Esophagus mucosa (tissue), 1 donor: ENCODE data around the gene GOT2. TPM values are rescaled to one million over a fixed set of nuclear protein-coding genes. Genes with fewer than 3 reads are reported as not detected.
"Not testable (repeated sequence)": the region's sequence is repeated elsewhere in the genome, so short reads cannot be mapped to it uniquely, and the experiment has no call there.

ENCODE experiments used
- ATAC-seq: fragments of 200-7000 bp; cut with Tn5 transposase; one replicate; pipeline ENCODE4 v1.9.1; 2020
- total RNA-seq: library from RNA; stranded (reverse); gene quantifications from one replicate; pipeline ENCODE4 v1.2.4, GENCODE V29; 2023
- donor health status: DM: yes; HTN: yes; CAD: no.

Gene GOT2
- total RNA-seq = 98.2 TPM

DNA sequence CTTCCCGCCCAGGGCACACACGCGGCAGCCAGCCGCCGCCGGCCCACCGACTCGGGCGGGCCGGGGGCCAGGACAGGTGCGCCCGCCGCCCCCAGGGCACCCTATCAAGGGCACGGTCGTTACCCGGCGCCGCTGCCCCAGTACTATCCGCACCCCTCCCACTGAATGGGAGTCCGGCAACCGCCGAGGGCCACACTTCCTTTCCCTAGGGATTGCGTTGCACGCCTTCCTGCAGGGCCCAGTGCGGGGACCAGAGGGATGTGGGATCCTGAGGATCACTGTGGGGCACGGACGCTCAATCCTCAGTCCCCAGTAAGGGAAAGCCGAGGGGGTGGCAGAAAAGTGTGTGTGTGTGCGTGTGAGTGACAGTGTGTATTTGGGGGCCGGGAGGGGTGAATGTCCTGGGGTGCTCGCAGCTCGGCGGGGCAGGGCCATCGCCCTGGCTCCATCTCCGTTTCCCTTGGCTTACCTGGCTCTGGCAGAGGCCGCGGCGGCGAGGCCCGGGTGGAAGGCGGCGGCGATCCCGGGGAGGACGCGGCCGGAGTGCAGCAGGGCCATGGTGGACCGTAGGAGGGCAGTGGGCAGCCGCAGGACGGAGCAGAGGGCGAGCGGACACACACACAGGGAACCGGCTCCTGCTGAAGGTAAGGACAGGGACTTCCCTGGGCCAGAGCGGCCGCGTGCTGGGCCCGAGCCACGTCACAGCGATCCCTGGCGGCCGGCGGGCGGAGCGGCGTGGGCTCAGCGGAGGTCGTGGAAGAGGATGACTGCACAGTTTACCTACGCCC lies at the start of gene GOT2:
Gene GOT2, minus strand, starts transcription at position 646 of the 788 bp plus-strand sequence. Its CDS starts 88 bp downstream, at position 558.
- ATAC-seq = peak; percentile 96

- ATAC-seq = not testable (repeated sequence)
Measured at GRCh38 chr16:58779291-58779690, 45.2 kb upstream of the GOT2 start.

DNA sequence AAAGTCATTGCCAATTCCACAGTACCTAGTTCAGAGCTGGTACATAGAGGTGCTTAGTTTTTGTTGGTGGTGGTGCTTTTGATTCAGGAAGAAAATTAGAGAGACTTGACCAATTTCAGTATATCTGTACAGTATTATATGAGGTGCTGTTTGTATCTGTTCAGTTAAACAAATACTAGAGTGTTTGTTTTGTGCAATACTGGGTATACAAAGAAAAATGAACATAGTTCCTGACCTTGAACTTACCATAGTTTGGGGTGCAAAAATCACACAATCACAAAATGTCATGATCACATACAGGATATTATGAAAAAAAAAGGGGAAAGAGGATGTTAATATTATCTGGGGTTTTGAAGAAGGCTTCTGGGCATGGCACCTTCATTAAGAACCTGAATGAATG lies 39.8 kb upstream of the GOT2 start:
- no peak for ATAC-seq

GRCh38 chr16:58768145-58768544 lies 34.0 kb upstream of the GOT2 start:
- ATAC-seq = no peak

DNA sequence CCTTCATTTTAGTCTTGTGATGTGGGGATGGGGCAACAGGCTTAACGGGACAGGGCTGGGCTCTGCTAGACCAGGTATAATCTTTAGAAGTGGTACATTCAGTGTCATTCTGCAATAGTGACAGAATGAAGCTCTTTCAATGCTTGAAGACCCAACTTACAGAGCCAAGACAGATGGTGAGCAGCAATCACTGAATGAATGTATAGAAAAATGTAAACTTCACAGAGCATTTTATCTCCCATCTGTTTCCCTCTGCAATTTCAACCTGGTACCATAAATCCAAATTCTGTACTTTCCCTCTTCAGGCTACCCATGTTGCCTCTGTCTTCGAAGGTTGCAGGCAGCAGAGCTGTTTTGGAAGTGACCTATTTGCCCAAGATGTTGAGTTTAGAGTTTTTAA lies 33.5 kb upstream of the GOT2 start:
- ATAC-seq = no peak

- no peak for ATAC-seq
Measured at GRCh38 chr16:58756650-58757332, 22.7 kb upstream of the GOT2 start.

GRCh38 chr16:58755989-58756649 lies 22.0 kb upstream of the GOT2 start:
- peak; percentile 93 for ATAC-seq

DNA sequence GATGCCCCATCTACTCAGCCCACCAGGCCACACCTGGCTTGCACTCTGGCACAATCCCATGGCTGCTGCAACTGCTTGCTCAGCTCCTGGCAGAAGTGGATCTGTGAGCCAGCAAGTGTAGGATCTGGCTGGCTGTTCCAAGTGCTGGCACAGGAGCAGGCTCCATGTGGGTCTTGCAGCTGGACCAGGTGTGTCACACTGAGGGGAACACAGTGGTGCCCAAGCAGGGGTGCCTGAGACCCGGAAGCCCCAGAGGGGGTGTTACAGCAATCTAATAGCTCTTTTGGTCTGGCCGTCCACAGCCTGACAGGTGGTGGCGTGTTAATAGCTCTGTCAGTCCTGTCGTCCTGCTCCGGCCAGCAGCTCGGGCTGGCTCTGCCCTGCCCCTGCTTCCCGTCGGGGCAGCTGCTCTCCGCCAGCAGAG lies 19.6 kb upstream of the GOT2 start:
- ATAC-seq = peak; percentile 19

- ATAC-seq = no peak
Measured at GRCh38 chr16:58744497-58744896, 10.4 kb upstream of the GOT2 start.

GRCh38 chr16:58741976-58742375 lies 7.9 kb upstream of the GOT2 start:
- no peak for ATAC-seq

DNA sequence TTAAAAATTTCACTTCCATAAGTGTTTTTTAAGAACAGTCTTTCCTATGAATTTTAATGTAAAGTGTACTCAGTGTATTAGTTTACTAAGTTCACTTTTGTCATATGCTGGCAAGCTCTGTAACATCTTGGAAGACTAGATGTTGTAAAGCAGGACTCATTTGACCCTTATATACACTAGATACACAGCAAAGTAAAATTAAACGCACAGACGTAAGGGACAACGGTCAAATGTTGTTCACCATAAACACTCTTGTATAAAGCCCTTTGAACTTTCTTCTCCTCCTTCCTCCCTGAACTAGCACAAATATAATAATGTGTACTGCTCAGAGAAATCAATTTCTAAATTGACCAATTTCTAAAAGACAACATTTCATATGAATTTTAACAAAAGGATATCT lies 7.0 kb upstream of the GOT2 start:
- no peak for ATAC-seq

DNA sequence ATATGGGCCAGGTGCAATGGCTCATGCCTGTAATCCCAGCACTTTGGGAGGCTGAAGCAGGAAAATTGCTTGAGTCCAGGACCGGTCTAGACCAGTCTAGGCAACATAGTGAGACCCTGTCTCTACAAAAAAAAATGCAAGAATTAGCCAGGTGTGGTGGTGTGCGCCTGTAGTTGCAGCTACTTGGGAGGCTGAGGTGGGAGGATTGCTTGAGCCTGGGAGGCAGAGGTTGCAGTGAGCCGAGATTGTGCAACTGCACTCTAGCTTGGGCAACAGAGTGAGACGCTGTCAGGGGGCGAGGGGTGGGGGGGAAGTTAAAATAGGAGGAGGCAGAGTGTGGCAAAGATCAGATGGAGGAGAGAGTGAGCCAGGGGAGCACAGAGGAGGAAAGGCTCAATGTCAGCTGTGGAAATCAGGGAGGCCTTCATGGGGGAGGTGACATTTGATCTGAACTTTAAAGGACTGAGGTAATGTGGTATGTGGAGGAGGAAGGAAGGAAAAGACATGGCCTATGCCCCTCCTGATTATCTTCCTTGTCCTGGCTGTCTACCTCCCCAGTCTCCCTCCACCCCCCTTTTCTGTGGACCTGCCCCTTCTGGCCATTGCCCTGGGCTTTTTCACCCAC lies 4.7 kb upstream of the GOT2 start:
- ATAC-seq = no peak

GRCh38 chr16:58736341-58736740 lies 2.2 kb upstream of the GOT2 start:
- ATAC-seq = not testable (repeated sequence)

- ATAC-seq = no peak
Measured at GRCh38 chr16:58734459-58734787, 307 bp upstream of the GOT2 start.

DNA sequence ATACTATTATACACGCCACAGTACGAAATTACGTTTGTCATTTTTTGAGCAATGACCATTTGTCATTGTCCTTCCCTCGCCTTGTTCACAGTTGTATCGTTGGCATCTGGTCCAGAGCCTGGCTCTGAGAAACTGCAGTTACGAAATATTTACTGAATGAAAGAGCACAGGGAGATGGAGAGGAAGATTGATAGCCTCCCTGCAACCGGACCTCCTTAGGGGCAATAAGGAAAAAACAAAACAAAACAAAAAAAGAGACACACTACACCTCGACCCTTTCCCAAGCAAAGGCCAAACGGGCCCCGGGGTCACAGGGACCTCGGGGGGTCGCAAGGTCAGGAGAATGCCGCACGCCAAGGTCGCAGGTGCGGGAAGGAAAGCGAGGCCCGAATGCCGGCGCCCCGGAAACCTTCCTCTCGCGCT lies 857 bp downstream of the GOT2 start:
- ATAC-seq = no peak

DNA sequence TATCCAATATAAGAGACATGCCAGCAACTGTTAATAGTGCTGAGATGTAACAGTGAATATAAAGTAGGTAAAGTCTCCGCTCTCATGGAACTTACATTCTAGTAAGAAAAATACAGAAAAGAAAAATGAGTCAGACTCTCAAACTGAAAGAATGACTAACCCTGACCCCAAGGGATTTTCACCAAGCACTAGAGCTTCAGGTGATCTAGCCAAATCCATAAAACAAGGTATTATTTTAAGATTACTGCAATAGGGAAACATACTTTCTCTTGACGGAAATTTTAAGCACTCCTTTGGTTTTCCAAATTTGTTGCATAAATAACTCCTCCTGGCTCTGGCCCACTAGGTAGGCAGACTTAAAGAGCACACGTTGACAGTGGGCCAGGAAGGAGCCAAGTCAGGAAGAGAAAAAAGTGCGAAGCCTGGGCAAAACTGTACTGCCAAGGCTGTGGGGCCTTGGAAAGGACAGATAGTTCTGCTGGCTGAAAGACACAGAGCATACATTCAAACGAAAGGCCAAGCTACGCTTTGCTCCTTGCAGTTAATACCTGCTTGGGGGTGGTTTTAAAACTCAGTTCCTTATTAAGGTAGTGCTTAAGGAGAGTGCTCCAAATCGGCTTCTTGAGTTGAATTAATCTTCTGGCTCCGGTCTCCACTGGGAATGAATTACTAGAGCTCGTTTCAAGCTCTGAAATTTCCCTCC lies 1.4 kb downstream of the GOT2 start:
- peak; percentile 8 for ATAC-seq

GRCh38 chr16:58730724-58731370 lies 3.3 kb downstream of the GOT2 start:
- ATAC-seq = no peak

GRCh38 chr16:58727796-58728568 lies 6.1 kb downstream of the GOT2 start:
- no peak for ATAC-seq

DNA sequence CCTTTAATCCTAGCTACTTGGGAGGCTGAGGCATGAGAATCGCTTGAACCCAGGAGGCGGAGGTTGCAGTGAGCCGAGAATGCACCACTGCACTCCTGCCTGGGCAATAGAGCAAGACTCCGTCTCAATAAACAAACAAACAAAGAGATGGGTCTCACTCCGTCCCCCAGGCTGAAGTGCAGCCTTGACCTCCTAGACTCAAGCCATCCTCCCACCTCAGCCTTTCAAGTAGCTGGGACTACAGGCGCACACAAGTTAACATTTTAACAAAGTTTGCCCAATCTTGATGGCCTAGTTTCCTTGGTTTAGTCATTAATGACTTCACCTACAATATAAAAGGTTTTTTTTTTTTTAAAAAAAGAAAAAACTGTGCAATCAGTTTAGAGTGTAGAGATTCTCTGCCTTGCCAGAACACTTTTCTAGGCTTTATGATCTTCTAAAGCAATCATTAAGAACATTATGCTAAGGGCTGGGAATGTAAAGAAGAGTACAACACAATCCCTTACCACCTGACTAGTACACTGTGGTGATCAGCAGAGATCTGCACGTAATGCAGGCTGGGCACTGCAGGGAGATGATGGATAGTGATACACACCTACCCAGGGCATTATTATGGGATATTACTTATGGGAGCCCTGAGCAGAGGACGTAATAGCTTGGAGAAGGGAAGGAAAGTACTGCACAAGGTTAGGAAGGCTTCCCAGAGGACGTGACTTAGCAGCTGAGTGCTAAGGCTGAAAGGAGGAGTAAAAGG lies 6.9 kb downstream of the GOT2 start:
- ATAC-seq = peak; percentile 32

GRCh38 chr16:58723109-58723508 lies 11.0 kb downstream of the GOT2 start:
- ATAC-seq = no peak
